Mucosa of stomach (tissue), 1 donor: ENCODE measurements around the gene ARFGEF2.
"Not testable (repeated sequence)": the region's sequence is repeated elsewhere in the genome, so short reads cannot be mapped to it uniquely, and the experiment has no call there.

ENCODE experiments used
- H3K27me3 ChIP-seq: one replicate; pipeline ENCODE4 v1.7.0; 2013; ENCODE audit warnings: mild to moderate bottlenecking, low read length; ENCODE audit not compliant: control insufficient read depth, insufficient read depth
- H3K36me3 ChIP-seq: one replicate; pipeline ENCODE4 v1.7.0; 2013; ENCODE audit warnings: low read length; ENCODE audit not compliant: control insufficient read depth, insufficient read depth
- H3K4me1 ChIP-seq: one replicate; pipeline ENCODE4 v1.7.0; 2013; ENCODE audit warnings: mild to moderate bottlenecking, low read length; ENCODE audit not compliant: control insufficient read depth, insufficient read depth
- H3K4me3 ChIP-seq: one replicate; pipeline ENCODE4 v1.7.0; 2013; ENCODE audit warnings: low read length
- H3K9ac ChIP-seq: one replicate; pipeline ENCODE4 v1.7.0; 2013; ENCODE audit warnings: mild to moderate bottlenecking, low read length, moderate library complexity
- H3K9me3 ChIP-seq: one replicate; pipeline ENCODE4 v1.7.0; 2013; ENCODE audit warnings: mild to moderate bottlenecking, low read length, moderate library complexity; ENCODE audit not compliant: control insufficient read depth
- donor health status: Pancreatic carcinoma.

Gene ARFGEF2

GRCh38 chr20:49037962-49038387, 116.5 kb downstream of the ARFGEF2 start:
- Histone ChIP-seq H3K4me1 (no peaks in the 10 kb centered on the region), H3K9me3 (no peaks in the 10 kb centered on the region), H3K4me3 (no peak overlapping the region), H3K36me3 (peaks cover 4% of the 10 kb centered on the region), H3K27me3 (no peaks in the 10 kb centered on the region), H3K9ac (no peak overlapping the region)

GRCh38 chr20:49039854-49040253, 118.3 kb downstream of the ARFGEF2 start:
- H3K4me3 ChIP-seq, result no peak overlapping the region
- H3K4me1 ChIP-seq, result no peaks in the 10 kb centered on the region
- H3K27me3 ChIP-seq, result no peaks in the 10 kb centered on the region
- H3K9me3 ChIP-seq, result no peaks in the 10 kb centered on the region
- H3K36me3 ChIP-seq, result no peaks in the 10 kb centered on the region
- H3K9ac ChIP-seq, result no peak overlapping the region

- Histone ChIP-seq H3K4me3 (no peak overlapping the region), H3K27me3 (no peaks in the 10 kb centered on the region), H3K9me3 (no peaks in the 10 kb centered on the region)
These were observed 121.5 kb downstream of the ARFGEF2 start for GRCh38 chr20:49043000-49043399.

DNA sequence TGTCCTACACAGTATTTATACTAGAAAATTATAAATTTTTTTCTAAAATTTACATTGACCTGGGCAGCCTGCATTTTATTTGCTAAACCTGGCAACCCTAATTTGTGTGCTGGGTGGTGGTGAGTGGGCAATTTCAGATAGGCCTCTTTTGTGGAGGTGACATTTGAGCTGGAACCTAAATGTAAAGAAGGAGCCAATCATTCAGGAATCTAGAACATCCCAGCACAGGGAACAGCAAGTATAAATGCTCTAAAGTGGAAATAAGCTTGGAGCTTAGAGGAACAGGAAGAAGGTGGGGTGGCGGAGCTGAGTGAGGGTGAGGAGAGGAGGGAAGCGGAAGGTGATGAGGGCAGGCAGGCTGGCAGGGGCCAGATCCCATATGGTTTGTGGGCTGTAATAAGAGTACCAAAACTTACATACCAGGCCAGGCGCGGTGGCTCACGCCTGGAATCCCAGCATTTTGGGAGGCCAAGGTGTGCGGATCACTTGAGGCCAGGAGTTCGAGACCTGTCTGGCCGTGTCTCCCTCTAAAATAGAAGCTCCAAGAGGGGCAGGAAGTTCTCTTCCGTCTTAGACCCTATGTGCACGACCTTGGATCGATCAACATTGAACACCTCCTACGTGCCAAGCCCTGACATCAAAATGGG, 124.1 kb downstream of the ARFGEF2 start:
- Histone ChIP-seq H3K27me3 (no peaks in the 10 kb centered on the region), H3K9me3 (no peaks in the 10 kb centered on the region), H3K9ac (peak overlapping the region; percentile 81), H3K4me1 (peaks cover 12% of the 10 kb centered on the region), H3K36me3 (no peaks in the 10 kb centered on the region), H3K4me3 (peak overlapping the region; percentile 52)

More at GRCh38 chr20:49043000-49043399, 121.5 kb downstream of the ARFGEF2 start:
- H3K9ac ChIP-seq, result no peak overlapping the region
- H3K36me3 ChIP-seq, result no peaks in the 10 kb centered on the region
- H3K4me1 ChIP-seq, result peaks cover 9% of the 10 kb centered on the region

- Histone ChIP-seq H3K36me3 (no peaks in the 10 kb centered on the region), H3K4me1 (peaks cover 12% of the 10 kb centered on the region), H3K9me3 (no peaks in the 10 kb centered on the region), H3K9ac (peak within 1 kb of the TSS; percentile 81), H3K4me3 (peak within 1 kb of the TSS; percentile 52), H3K27me3 (no peaks in the 10 kb centered on the region)
These were observed 124.8 kb downstream of the ARFGEF2 start, which contains the start of gene CSE1L for GRCh38 chr20:49046087-49046900. TSS of gene CSE1L (plus strand) at chr20:49046312. CDS start at chr20:49058464, 12,152 bp downstream.

DNA sequence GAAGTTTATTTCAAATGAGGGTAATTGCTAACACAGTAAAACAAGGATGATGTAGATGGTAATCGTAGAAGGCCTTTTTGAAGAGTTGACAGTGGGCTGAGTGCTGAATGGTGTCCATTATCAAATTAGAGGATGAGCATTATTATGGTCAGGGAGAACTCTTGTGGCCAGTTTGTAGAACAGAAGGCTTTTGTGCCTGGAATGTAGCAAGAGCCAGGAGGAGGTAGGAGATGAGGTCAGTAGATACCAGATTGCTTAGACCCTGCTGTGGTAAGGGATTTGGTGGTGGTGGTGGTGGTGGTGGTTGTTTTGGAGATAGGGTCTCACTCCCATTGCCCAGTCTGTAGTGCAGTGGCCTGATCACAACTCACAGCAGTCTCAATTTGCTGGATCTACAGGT, 130.8 kb downstream of the ARFGEF2 start:
- Histone ChIP-seq H3K4me3 (no peak overlapping the region), H3K27me3 (no peaks in the 10 kb centered on the region), H3K9me3 (no peaks in the 10 kb centered on the region), H3K4me1 (peaks cover 8% of the 10 kb centered on the region), H3K36me3 (no peaks in the 10 kb centered on the region), H3K9ac (no peak overlapping the region)

GRCh38 chr20:49054056-49054643, 132.6 kb downstream of the ARFGEF2 start:
- Histone ChIP-seq H3K36me3 (no peaks in the 10 kb centered on the region), H3K9me3 (no peaks in the 10 kb centered on the region), H3K4me1 (no peaks in the 10 kb centered on the region), H3K27me3 (no peaks in the 10 kb centered on the region), H3K4me3 (no peak overlapping the region), H3K9ac (no peak overlapping the region)

GRCh38 chr20:49063279-49063678, 141.8 kb downstream of the ARFGEF2 start:
- no peak overlapping the region for H3K4me3 ChIP-seq
- no peaks in the 10 kb centered on the region for H3K9me3 ChIP-seq
- H3K9ac ChIP-seq, result no peak overlapping the region
- H3K36me3 ChIP-seq, result peaks cover 9% of the 10 kb centered on the region
- no peaks in the 10 kb centered on the region for H3K4me1 ChIP-seq
- H3K27me3 ChIP-seq, result no peaks in the 10 kb centered on the region

DNA sequence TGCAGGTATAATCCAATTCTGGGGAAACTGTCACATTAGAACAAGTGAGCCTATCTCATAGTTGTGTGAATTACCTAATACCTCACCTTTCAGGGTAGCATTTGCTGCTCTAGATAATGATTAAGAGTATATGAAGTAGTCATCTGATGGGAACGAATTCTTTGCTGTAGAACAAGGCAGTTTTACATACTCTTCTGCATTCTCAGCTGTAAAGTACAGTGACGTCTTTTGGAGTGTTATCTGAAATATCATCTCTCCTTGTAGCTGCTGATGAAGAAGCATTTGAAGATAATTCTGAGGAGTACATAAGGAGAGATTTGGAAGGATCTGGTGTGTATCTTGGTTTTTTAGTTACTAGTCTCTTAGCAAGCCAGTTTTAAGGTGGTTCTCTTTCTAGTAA, 153.0 kb downstream of the ARFGEF2 start:
- H3K4me1 ChIP-seq, result no peaks in the 10 kb centered on the region
- H3K36me3 ChIP-seq, result no peaks in the 10 kb centered on the region
- no peak overlapping the region for H3K9ac ChIP-seq
- no peaks in the 10 kb centered on the region for H3K9me3 ChIP-seq
- no peak overlapping the region for H3K4me3 ChIP-seq
- no peaks in the 10 kb centered on the region for H3K27me3 ChIP-seq

DNA sequence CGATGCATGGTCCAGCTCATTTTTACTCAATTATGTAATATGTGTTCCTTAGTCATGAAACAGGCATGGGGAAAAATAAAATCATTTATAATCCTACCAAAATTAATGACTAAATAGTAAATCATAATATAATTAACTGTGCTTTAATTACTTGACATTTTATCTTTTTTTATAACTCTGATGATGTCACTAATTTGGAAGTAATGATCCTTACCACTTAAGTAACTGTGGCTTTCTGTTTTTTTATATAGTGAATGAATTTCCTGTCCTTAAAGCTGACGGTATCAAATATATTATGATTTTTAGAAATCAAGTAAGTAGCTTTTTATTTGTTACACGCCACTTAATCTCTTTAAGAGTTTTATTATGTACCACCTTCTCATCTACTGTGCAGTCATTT, 156.8 kb downstream of the ARFGEF2 start:
- Histone ChIP-seq H3K9me3 (no peaks in the 10 kb centered on the region), H3K27me3 (no peaks in the 10 kb centered on the region), H3K4me1 (no peaks in the 10 kb centered on the region), H3K9ac (no peak overlapping the region), H3K4me3 (no peak overlapping the region), H3K36me3 (no peaks in the 10 kb centered on the region)

- H3K4me1 ChIP-seq, H3K9me3 ChIP-seq, H3K9ac ChIP-seq, H3K4me3 ChIP-seq, H3K36me3 ChIP-seq, H3K27me3 ChIP-seq: not testable (repeated sequence)
These were observed 160.8 kb downstream of the ARFGEF2 start for GRCh38 chr20:49082295-49082694.
